Nephron (organoid): ENCODE results near the gene TMEM236.

Experiments used
- H3K27ac Mint-ChIP-seq, 3 experiments: 2 replicates each; pipeline ENCODE4 v1.8.0; 2020; ENCODE audit warnings: mixed read lengths in 3 of 3, mild to moderate bottlenecking in 2 of 3, moderate library complexity in 1 of 3
- H3K27me3 Mint-ChIP-seq: 2 replicates; pipeline ENCODE4 v1.8.0; 2021; ENCODE audit warnings: low read depth, mild to moderate bottlenecking, moderate library complexity, mixed read lengths
- H3K36me3 Mint-ChIP-seq: 2 replicates; pipeline ENCODE4 v1.8.0; 2020; ENCODE audit warnings: low read depth, mixed read lengths
- H3K4me1 Mint-ChIP-seq: 2 replicates; pipeline ENCODE4 v1.8.0; 2020; ENCODE audit warnings: mixed read lengths
- H3K4me3 Mint-ChIP-seq, 3 experiments: 2 replicates each; pipeline ENCODE4 v1.8.0; 2020; ENCODE audit warnings: mild to moderate bottlenecking in 3 of 3, mixed read lengths in 3 of 3, moderate library complexity in 2 of 3
- H3K9me3 Mint-ChIP-seq: 2 replicates; pipeline ENCODE4 v1.8.0; 2020; ENCODE audit warnings: mixed read lengths
- TF ChIP-seq, protein P1 (sequence below), 3 experiments: fragments of 200-600 bp; sonication (generic); IDR thresholded peaks; one replicate each; pipeline ENCODE4 v1.5.0; 2021; ENCODE audit warnings: antibody characterized with exemption in 3 of 3; ENCODE audit not compliant: unreplicated experiment in 3 of 3

The TMEM236 gene

GRCh38 chr10:17736223-17736622 lies 15.8 kb upstream of the TMEM236 start:
- no peaks in the 10 kb centered on the region for H3K27me3 Mint-ChIP-seq
- no peaks in the 10 kb centered on the region for H3K4me1 Mint-ChIP-seq
- H3K4me3 Mint-ChIP-seq = no peak overlapping the region
- TF ChIP-seq, protein P1, sequence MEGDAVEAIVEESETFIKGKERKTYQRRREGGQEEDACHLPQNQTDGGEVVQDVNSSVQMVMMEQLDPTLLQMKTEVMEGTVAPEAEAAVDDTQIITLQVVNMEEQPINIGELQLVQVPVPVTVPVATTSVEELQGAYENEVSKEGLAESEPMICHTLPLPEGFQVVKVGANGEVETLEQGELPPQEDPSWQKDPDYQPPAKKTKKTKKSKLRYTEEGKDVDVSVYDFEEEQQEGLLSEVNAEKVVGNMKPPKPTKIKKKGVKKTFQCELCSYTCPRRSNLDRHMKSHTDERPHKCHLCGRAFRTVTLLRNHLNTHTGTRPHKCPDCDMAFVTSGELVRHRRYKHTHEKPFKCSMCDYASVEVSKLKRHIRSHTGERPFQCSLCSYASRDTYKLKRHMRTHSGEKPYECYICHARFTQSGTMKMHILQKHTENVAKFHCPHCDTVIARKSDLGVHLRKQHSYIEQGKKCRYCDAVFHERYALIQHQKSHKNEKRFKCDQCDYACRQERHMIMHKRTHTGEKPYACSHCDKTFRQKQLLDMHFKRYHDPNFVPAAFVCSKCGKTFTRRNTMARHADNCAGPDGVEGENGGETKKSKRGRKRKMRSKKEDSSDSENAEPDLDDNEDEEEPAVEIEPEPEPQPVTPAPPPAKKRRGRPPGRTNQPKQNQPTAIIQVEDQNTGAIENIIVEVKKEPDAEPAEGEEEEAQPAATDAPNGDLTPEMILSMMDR (IDR thresholded peaks at IDR 0.05; ENCODE audit: unreplicated experiment in 3 of 3) = no peak
- H3K36me3 Mint-ChIP-seq = no peaks in the 10 kb centered on the region
- no peak overlapping the region for H3K27ac Mint-ChIP-seq
- H3K9me3 Mint-ChIP-seq = no peaks in the 10 kb centered on the region

DNA sequence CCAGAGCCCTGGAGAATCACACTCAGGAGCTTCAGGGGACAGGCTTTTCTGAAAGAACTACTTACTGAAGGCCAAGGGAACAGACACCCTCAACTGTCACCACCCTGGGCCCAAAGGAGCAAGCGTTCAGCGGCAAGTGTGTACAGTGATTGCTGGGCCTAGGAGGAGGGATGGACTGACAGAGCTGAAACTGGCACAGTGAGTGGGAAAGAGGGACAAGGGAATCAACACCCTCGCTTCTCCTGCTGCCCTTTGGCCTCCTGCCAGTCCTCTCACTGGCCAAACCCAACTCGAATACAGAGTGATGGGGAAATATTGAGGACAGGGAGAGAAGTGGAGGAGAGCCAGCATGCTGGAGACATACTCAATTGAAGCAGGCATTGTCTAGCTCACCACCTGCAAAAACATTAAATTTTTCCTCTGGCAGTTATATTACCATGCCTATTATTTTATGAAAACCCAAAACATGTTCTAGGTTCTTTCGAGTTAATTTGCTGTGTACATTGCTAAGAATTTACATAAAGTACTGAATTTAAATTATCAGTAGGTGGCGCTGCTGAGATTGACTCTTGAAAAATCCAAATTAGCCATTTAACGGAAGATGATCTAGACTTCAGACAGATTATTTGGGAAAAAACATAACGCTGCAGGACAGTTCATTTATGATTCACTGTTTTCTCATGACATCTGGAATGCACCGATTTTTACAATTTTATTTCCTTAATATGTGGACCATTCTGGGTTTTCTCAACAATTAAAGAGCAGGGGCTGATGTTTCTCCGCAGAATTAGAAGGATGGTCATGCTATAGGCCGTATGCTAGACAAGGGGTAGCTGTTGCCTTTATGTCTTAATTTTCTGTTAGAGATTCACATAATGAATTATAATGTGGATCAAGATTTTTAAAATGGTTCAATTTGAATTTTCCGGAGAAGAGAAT lies 14.7 kb upstream of the TMEM236 start:
- Mint-ChIP-seq H3K9me3 (no peaks in the 10 kb centered on the region), H3K36me3 (no peaks in the 10 kb centered on the region), H3K27ac (no peak overlapping the region), H3K4me1 (no peaks in the 10 kb centered on the region), H3K4me3 (no peak overlapping the region), H3K27me3 (no peaks in the 10 kb centered on the region)
- TF ChIP-seq, protein P1 (IDR thresholded peaks at IDR 0.05; ENCODE audit: unreplicated experiment in 3 of 3) = peak; percentile 51 to 69 (median 66)

- Mint-ChIP-seq H3K36me3 (no peaks in the 10 kb centered on the region), H3K9me3 (no peaks in the 10 kb centered on the region), H3K27me3 (no peaks in the 10 kb centered on the region), H3K4me1 (peaks cover 6% of the 10 kb centered on the region), H3K27ac (no peak overlapping the region), H3K4me3 (no peak overlapping the region)
- TF ChIP-seq, protein P1 (IDR thresholded peaks at IDR 0.05; ENCODE audit: unreplicated experiment in 3 of 3) = no peak
Observed at GRCh38 chr10:17740668-17741067, 11.3 kb upstream of the TMEM236 start.

DNA sequence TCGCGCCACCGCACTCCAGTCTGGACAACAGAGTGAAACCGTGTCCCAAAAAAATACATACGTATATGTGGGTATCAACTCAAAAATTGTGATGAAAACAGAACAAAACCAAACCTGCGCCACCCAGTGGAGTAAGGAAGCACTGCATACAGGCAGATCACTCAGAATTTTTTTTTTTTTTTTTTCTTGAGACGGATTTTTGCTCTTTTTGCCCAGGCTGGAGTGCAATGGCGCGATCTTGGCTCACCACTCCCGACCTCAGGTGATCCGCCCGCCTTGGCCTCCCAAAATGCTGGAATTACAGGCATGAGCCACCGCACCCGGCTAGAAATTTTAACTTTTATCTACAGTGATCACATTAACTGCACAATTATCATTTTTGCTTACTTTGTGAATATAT lies 9.1 kb upstream of the TMEM236 start:
- Mint-ChIP-seq H3K9me3 (no peaks in the 10 kb centered on the region), H3K4me1 (peaks cover 6% of the 10 kb centered on the region), H3K4me3 (no peak overlapping the region), H3K36me3 (no peaks in the 10 kb centered on the region), H3K27me3 (no peaks in the 10 kb centered on the region), H3K27ac (no peak overlapping the region)
- TF ChIP-seq, protein P1 (IDR thresholded peaks at IDR 0.05; ENCODE audit: unreplicated experiment in 3 of 3) = peak; percentile 73 to 85 (median 75)

- Mint-ChIP-seq H3K4me1 (peaks cover 6% of the 10 kb centered on the region), H3K27ac (no peak overlapping the region), H3K4me3 (no peak overlapping the region), H3K9me3 (no peaks in the 10 kb centered on the region), H3K27me3 (no peaks in the 10 kb centered on the region), H3K36me3 (no peaks in the 10 kb centered on the region)
- TF ChIP-seq, protein P1 (IDR thresholded peaks at IDR 0.05; ENCODE audit: unreplicated experiment in 3 of 3) = no peak
Observed at GRCh38 chr10:17743437-17743836, 8.6 kb upstream of the TMEM236 start.
